H9 (cell line): ENCODE measurements around the gene XNDC1N. TPM values are rescaled to one million over a fixed set of nuclear protein-coding genes. Genes with fewer than 3 reads are reported as not detected.
"Not testable (repeated sequence)": the region's sequence is repeated elsewhere in the genome, so short reads cannot be mapped to it uniquely, and the experiment has no call there.

Experiments
- DNase-seq: peaks from one replicate; pipeline ENCODE4 v3.0.0-alpha.2; 2017
- H2AFZ ChIP-seq: one replicate; pipeline ENCODE4 v1.6.1; 2013; ENCODE audit warnings: mild to moderate bottlenecking, low read length, control low read depth, moderate library complexity
- H2AK5ac ChIP-seq: 2 replicates; pipeline ENCODE4 v1.6.1; 2013; ENCODE audit warnings: low read length, control low read depth, mixed read lengths; ENCODE audit not compliant: insufficient read length
- H2BK120ac ChIP-seq: one replicate; pipeline ENCODE4 v1.6.1; 2013; ENCODE audit warnings: low read depth, mild to moderate bottlenecking, low read length, control low read depth, inconsistent platforms; ENCODE audit not compliant: poor library complexity, severe bottlenecking
- H2BK12ac ChIP-seq: 2 replicates; pipeline ENCODE4 v1.6.1; 2013; ENCODE audit warnings: low read length, control low read depth, mixed read lengths, low read depth; ENCODE audit not compliant: insufficient read length
- H2BK15ac ChIP-seq: 2 replicates; pipeline ENCODE4 v1.6.1; 2013; ENCODE audit warnings: low read depth, low read length, control low read depth
- H2BK20ac ChIP-seq: one replicate; pipeline ENCODE4 v1.6.1; 2013; ENCODE audit warnings: low read depth, mild to moderate bottlenecking, low read length, control low read depth, inconsistent platforms; ENCODE audit not compliant: poor library complexity, severe bottlenecking
- H2BK5ac ChIP-seq: 2 replicates; pipeline ENCODE4 v1.6.1; 2013; ENCODE audit warnings: low read length, control low read depth, mixed read lengths; ENCODE audit not compliant: insufficient read length
- H3K14ac ChIP-seq: 2 replicates; pipeline ENCODE4 v1.6.1; 2013; ENCODE audit warnings: low read length, control low read depth; ENCODE audit not compliant: insufficient read depth
- H3K18ac ChIP-seq: 2 replicates; pipeline ENCODE4 v1.6.1; 2013; ENCODE audit warnings: low read depth, mild to moderate bottlenecking, mixed read lengths, low read length, control low read depth; ENCODE audit not compliant: insufficient read length
- H3K23ac ChIP-seq: 2 replicates; pipeline ENCODE4 v1.6.1; 2013; ENCODE audit warnings: low read length, control low read depth, mixed read lengths, low read depth; ENCODE audit not compliant: insufficient read length
- H3K23me2 ChIP-seq: 2 replicates; pipeline ENCODE4 v1.6.1; 2013; ENCODE audit warnings: low read depth, mild to moderate bottlenecking, mixed read lengths, low read length, control low read depth; ENCODE audit not compliant: insufficient read length, poor library complexity, severe bottlenecking
- H3K27ac ChIP-seq: 2 replicates; pipeline ENCODE4 v1.5.1; 2013; ENCODE audit warnings: low read length, control low read depth, mixed read lengths, low read depth; ENCODE audit not compliant: insufficient read length
- H3K27me3 ChIP-seq: 2 replicates; pipeline ENCODE4 v1.6.1; 2013; ENCODE audit warnings: low read length, control low read depth, inconsistent platforms; ENCODE audit not compliant: insufficient read depth
- H3K4ac ChIP-seq: 2 replicates; pipeline ENCODE4 v1.6.1; 2013; ENCODE audit warnings: low read depth, mild to moderate bottlenecking, control low read depth, inconsistent platforms, low read length, moderate library complexity
- H3K4me1 ChIP-seq: 2 replicates; pipeline ENCODE4 v1.6.1; 2013; ENCODE audit warnings: low read length, control low read depth, inconsistent platforms; ENCODE audit not compliant: insufficient read depth
- H3K4me2 ChIP-seq: 2 replicates; pipeline ENCODE4 v1.6.1; 2013; ENCODE audit warnings: low read length, control low read depth, mixed read lengths; ENCODE audit not compliant: insufficient read length, insufficient read depth
- H3K56ac ChIP-seq: 2 replicates; pipeline ENCODE4 v1.6.1; 2013; ENCODE audit warnings: low read depth, mild to moderate bottlenecking, mixed read lengths, low read length, control low read depth; ENCODE audit not compliant: insufficient read length
- H3K79me1 ChIP-seq: 2 replicates; pipeline ENCODE4 v1.6.1; 2013; ENCODE audit warnings: low read depth, mild to moderate bottlenecking, moderate library complexity, low read length, control low read depth, inconsistent platforms; ENCODE audit not compliant: insufficient read depth, poor library complexity, severe bottlenecking
- H3K79me2 ChIP-seq: 2 replicates; pipeline ENCODE4 v1.6.1; 2013; ENCODE audit warnings: low read length, control low read depth, inconsistent platforms; ENCODE audit not compliant: insufficient read depth
- H3K9ac ChIP-seq: 2 replicates; pipeline ENCODE4 v1.6.1; 2013; ENCODE audit warnings: low read length, control low read depth, mixed read lengths; ENCODE audit not compliant: insufficient read length; ENCODE audit errors: extremely low read depth
- H3K9me3 ChIP-seq: one replicate; pipeline ENCODE4 v1.6.1; 2013; ENCODE audit warnings: low read depth, low read length, inconsistent platforms; ENCODE audit not compliant: control insufficient read depth
- H3T11ph ChIP-seq: one replicate; pipeline ENCODE4 v1.6.1; 2013; ENCODE audit warnings: mild to moderate bottlenecking, low read length, control low read depth, inconsistent platforms
- H4K20me1 ChIP-seq: one replicate; pipeline ENCODE4 v1.6.1; 2013; ENCODE audit not compliant: control insufficient read depth, insufficient read length, insufficient read depth
- H4K5ac ChIP-seq: 2 replicates; pipeline ENCODE4 v1.6.1; 2013; ENCODE audit warnings: low read depth, mild to moderate bottlenecking, mixed read lengths, low read length, control low read depth; ENCODE audit not compliant: insufficient read length
- H4K8ac ChIP-seq: replicated peaks from 2 replicates; pipeline ENCODE4 v1.6.1; 2013; ENCODE audit warnings: low read length, control low read depth, mixed read lengths, low read depth; ENCODE audit not compliant: insufficient read length
- H4K91ac ChIP-seq: 2 replicates; pipeline ENCODE4 v1.6.1; 2013; ENCODE audit warnings: low read depth, mild to moderate bottlenecking, moderate library complexity, mixed read lengths, low read length, control low read depth; ENCODE audit not compliant: insufficient read length
- H3K27ac Mint-ChIP-seq, 3 experiments: 2 replicates in 2 of 3; 3 replicates in 1 of 3; pipeline ENCODE4 v1.8.0; 2020 to 2021; ENCODE audit warnings: mixed read lengths in 3 of 3, mild to moderate bottlenecking in 1 of 3, moderate library complexity in 1 of 3
- H3K27me3 Mint-ChIP-seq: 2 replicates; pipeline ENCODE4 v1.8.0; 2021; ENCODE audit warnings: low read depth, mild to moderate bottlenecking, moderate library complexity, mixed read lengths
- H3K36me3 Mint-ChIP-seq, 3 experiments: 2 replicates in 2 of 3; 3 replicates in 1 of 3; pipeline ENCODE4 v1.8.0; 2020 to 2021; ENCODE audit warnings: low read depth in 3 of 3, mixed read lengths in 3 of 3; ENCODE audit not compliant: insufficient read depth in 1 of 3
- H3K4me1 Mint-ChIP-seq, 2 experiments: 2 replicates each; pipeline ENCODE4 v1.8.0; 2020; ENCODE audit warnings: mixed read lengths in 2 of 2
- H3K4me3 Mint-ChIP-seq, 2 experiments: 2 replicates in 1 of 2; 3 replicates in 1 of 2; pipeline ENCODE4 v1.8.0; 2020 to 2021; ENCODE audit warnings: mild to moderate bottlenecking in 2 of 2, mixed read lengths in 2 of 2, moderate library complexity in 1 of 2
- H3K9me3 Mint-ChIP-seq, 2 experiments: 2 replicates in 1 of 2; 3 replicates in 1 of 2; pipeline ENCODE4 v1.8.0; 2020; ENCODE audit warnings: mild to moderate bottlenecking in 2 of 2, mixed read lengths in 2 of 2, moderate library complexity in 1 of 2
- CTCF ChIP-seq: fragments of 200-600 bp; sonication (generic); conservative IDR thresholded peaks from 3 replicates; pipeline ENCODE4 v1.8.0; 2021; ENCODE audit warnings: antibody characterized with exemption, mild to moderate bottlenecking
- WGBS: extraction: QIAGEN DNeasy Blood & Tissue Kit; methylation state at CpG from one replicate; pipeline ENCODE4 v1.1.7; 2013; ENCODE audit warnings: missing lambda C conversion rate, low lambda C conversion rate, mixed read lengths; ENCODE audit not compliant: insufficient read length; ENCODE audit errors: extremely low coverage; 5-methylcytosine and 5-hydroxymethylcytosine counted together
- total RNA-seq: library from RNA; stranded (reverse); gene quantifications from 2 replicates; pipeline ENCODE4 v1.2.1, GENCODE V29; 2021

Gene XNDC1N
- total RNA-seq, 1 experiment from 2014 or later, result 11.0 TPM

- Histone ChIP-seq H3K4ac (no peak overlapping the region), H3K4me1 (no peaks in the 10 kb centered on the region), H3K27ac (no peak overlapping the region), H3K79me2 (no peaks in the 10 kb centered on the region), H3K18ac (no peak overlapping the region), H4K5ac (no peak overlapping the region), H2BK12ac (no peak overlapping the region), H3K23ac (no peak overlapping the region), H2BK5ac (no peak overlapping the region), H2BK20ac (no peak overlapping the region), H2AFZ (no peak overlapping the region), H3K79me1 (no peaks in the 10 kb centered on the region), H3K23me2 (no peaks in the 10 kb centered on the region), H4K20me1 (no peaks in the 10 kb centered on the region), H3K9me3 (no peaks in the 10 kb centered on the region), H3K27me3 (no peaks in the 10 kb centered on the region), H4K8ac (no peak overlapping the region), H2AK5ac (no peak overlapping the region), H2BK15ac (no peak overlapping the region), H3T11ph (no peak overlapping the region), H2BK120ac (no peak overlapping the region), H3K56ac (no peak overlapping the region), H3K14ac (no peak overlapping the region), H3K9ac (no peak overlapping the region), H3K4me2 (no peak overlapping the region), H4K91ac (no peak overlapping the region)
- no peak for TF ChIP-seq CTCF
- no CpG with 5 or more reads among the region's 9 CpGs for WGBS
- no peak for DNase-seq
- peaks cover 4 to 31% (median 25%) of the 10 kb centered on the region in 3 experiments; a peak in 6 of 7 replicates for H3K36me3 Mint-ChIP-seq
- H3K9me3 Mint-ChIP-seq, result no peaks in the 10 kb centered on the region
- no peak overlapping the region for H3K4me3 Mint-ChIP-seq
- H3K27ac Mint-ChIP-seq, result no peak overlapping the region
- no peaks in the 10 kb centered on the region for H3K27me3 Mint-ChIP-seq
- peaks cover 0 to 6% of the 10 kb centered on the region in 2 experiments; a peak in 1 of 4 replicates for H3K4me1 Mint-ChIP-seq
Measured at GRCh38 chr11:71908218-71908617, 20.2 kb downstream of the XNDC1N start.

- H3K4ac ChIP-seq, H3K18ac ChIP-seq, H4K91ac ChIP-seq, H3K27me3 ChIP-seq, H3K56ac ChIP-seq, H2BK120ac ChIP-seq, H4K8ac ChIP-seq, H2BK5ac ChIP-seq, H2AK5ac ChIP-seq, H3K9me3 Mint-ChIP-seq, H3K27ac ChIP-seq, H3K4me2 ChIP-seq, H3K4me1 ChIP-seq, H2BK20ac ChIP-seq, DNase-seq, H3K23me2 ChIP-seq, H3K27me3 Mint-ChIP-seq, H3K27ac Mint-ChIP-seq, H3K4me3 Mint-ChIP-seq, H3K23ac ChIP-seq, H2BK15ac ChIP-seq, H2BK12ac ChIP-seq, H3K14ac ChIP-seq, H3K79me2 ChIP-seq, H4K20me1 ChIP-seq, H2AFZ ChIP-seq, H3K9ac ChIP-seq, H3K9me3 ChIP-seq, H3K79me1 ChIP-seq, H3T11ph ChIP-seq, H4K5ac ChIP-seq: not testable (repeated sequence)
- peaks cover 5 to 29% (median 22%) of the 10 kb centered on the region in 3 experiments for H3K36me3 Mint-ChIP-seq
- peaks cover 6 to 12% of the 10 kb centered on the region in 2 experiments; a peak in 3 of 4 replicates for H3K4me1 Mint-ChIP-seq
- no CpG with 5 or more reads among the region's 14 CpGs for WGBS
Measured at GRCh38 chr11:71901137-71901536, 27.3 kb downstream of the XNDC1N start.
